Measurements from ENCODE around the gene IL17REL. TPM values are rescaled to one million over a fixed set of nuclear protein-coding genes. Genes with fewer than 3 reads are reported as not detected.
"Not testable (repeated sequence)": the region's sequence is repeated elsewhere in the genome, so short reads cannot be mapped to it uniquely, and the experiment has no call there.

The IL17REL gene
- total RNA-seq, 4 donors from 2014 or later: not detected

DNA sequence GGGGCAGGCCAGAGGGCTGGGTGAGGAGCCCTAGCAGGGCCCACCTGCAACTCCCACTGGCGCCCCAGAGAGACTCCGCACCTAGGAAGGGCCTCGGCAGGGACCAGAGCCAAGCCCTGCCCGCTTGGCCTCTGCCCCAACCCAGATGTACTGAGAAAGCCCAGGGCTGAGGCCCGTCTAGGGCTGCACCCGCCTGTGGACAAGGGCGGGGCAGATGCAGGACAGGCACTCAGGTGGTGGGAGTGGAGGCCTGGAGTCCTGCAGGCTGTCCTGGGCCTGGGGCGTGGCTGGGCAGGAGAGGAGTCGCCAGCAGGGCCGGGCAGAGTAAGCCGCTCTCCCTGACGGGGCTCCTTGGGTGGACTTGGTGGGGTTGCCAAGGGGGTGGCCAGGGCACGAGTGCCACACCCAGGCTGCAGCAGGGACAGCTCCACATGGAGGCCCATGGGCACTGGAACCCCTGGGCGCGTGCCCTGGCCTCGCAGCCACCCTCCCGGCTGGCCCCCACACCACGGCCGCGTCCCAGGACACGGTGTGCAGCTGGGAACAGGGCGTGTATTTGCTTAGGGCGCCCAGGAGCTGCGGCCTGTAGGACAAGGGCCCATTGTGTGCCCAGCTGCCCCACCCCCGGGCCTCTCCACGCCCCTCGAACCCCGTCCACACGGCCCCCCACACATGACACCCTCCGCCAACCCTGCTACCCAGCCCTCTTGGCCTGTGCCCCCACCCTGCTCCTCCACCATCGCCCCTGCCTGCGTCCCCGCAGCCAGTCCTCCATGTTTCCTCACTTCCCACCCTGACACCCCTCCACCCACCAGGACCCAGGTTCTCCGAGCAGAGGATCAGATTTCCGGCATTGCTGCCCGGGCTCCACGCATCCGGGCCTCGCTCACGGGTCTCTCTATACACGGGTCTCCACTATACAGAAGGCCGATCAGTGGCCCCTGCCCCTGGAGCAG is 63.3 kb downstream of the IL17REL start:
- WGBS, 2 donors: 68 to 76% methylated on average over 26 to 40 of the region's 42 CpGs
- no peak overlapping the region for H3K4me3 ChIP-seq (ENCODE audit: low read depth, poor library complexity, severe bottlenecking)
- no peak for DNase-seq (ENCODE audit: low spot score in 2 of 2)
- TF ChIP-seq, protein P1, sequence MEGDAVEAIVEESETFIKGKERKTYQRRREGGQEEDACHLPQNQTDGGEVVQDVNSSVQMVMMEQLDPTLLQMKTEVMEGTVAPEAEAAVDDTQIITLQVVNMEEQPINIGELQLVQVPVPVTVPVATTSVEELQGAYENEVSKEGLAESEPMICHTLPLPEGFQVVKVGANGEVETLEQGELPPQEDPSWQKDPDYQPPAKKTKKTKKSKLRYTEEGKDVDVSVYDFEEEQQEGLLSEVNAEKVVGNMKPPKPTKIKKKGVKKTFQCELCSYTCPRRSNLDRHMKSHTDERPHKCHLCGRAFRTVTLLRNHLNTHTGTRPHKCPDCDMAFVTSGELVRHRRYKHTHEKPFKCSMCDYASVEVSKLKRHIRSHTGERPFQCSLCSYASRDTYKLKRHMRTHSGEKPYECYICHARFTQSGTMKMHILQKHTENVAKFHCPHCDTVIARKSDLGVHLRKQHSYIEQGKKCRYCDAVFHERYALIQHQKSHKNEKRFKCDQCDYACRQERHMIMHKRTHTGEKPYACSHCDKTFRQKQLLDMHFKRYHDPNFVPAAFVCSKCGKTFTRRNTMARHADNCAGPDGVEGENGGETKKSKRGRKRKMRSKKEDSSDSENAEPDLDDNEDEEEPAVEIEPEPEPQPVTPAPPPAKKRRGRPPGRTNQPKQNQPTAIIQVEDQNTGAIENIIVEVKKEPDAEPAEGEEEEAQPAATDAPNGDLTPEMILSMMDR (IDR thresholded peaks at IDR 0.05): no peak
- no peak for TF ChIP-seq POLR2A (IDR thresholded peaks at IDR 0.05)
- intact Hi-C loops (cut with DNase I; ENCODE audit: low total_unique reads): no loop called here

DNA sequence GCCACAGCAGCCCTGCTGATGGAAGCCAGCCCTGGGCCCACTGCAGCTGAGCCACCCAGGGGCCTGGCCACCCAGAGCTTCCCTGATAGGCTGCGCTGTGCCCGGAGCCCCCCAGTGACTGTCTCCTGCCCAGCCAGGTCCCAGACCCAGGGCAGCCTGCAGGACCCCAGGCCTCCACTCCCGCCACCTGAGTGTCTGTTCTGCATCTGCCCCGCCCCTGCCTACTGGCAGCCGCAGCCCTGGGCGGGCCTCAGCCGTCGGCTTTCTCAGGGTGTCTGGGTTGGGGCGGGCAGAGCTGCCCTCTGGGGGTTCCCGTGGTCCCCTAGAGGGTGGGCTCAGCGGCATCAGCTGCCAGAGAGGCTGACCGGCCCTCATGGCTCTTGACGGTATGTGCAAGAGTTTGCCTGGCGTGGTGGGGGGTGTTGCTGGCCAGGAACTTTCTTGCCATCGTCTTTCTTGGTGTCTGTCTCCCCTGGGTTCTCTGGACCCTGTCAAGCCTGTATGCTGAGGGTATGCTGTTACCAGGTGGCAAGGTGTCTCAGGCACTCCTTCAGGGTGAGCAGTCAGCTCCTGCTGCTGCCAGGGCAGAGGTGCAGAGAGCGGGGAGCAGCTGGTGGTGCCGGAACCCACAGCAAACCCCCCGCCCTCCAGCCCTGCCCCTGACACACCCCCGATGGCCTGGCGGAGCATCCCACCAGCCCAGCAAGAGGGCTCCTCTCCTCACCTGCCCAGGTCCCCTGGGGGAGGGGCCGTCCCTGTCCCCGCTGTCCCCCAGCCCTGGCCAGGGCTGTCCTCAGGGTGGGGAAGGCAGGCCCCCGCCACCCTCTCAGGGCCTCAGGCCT is 64.2 kb downstream of the IL17REL start:
- H3K4me3 ChIP-seq (ENCODE audit: low read depth, poor library complexity, severe bottlenecking): no peak overlapping the region
- WGBS, 2 donors: 46 to 68% methylated on average over 8 to 20 of the region's 23 CpGs
- intact Hi-C loops (cut with DNase I; ENCODE audit: low total_unique reads): no loop called here
- TF ChIP-seq, protein P1 (IDR thresholded peaks at IDR 0.05): no peak
- TF ChIP-seq POLR2A (IDR thresholded peaks at IDR 0.05): no peak
- DNase-seq (ENCODE audit: low spot score in 2 of 2): no peak

DNA sequence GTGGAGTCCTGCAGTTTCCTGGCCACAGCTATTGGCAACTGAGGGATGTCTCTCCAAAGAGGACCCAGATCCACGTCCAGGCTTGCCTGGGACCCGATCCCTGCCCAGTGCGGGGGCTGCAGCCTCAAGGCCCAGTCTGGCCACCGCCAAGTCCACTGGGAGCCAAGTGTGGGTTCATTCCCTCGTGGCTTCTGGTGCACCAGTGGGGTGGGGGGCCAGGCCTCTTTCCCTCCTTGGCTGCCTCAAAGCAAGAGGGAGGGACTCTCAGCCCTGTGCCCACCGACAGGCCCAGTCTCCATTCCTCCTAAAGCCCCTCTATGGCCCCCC is 65.3 kb downstream of the IL17REL start:
- DNase-seq (ENCODE audit: low spot score in 2 of 2): no peak
- TF ChIP-seq POLR2A (IDR thresholded peaks at IDR 0.05): no peak
- TF ChIP-seq, protein P1 (IDR thresholded peaks at IDR 0.05): no peak
- H3K4me3 ChIP-seq (ENCODE audit: low read depth, poor library complexity, severe bottlenecking): no peak overlapping the region
- WGBS, 2 donors: 73 to 76% methylated on average over 5 to 6 of the region's 6 CpGs
- intact Hi-C loops (cut with DNase I; ENCODE audit: low total_unique reads): no loop called here

DNA sequence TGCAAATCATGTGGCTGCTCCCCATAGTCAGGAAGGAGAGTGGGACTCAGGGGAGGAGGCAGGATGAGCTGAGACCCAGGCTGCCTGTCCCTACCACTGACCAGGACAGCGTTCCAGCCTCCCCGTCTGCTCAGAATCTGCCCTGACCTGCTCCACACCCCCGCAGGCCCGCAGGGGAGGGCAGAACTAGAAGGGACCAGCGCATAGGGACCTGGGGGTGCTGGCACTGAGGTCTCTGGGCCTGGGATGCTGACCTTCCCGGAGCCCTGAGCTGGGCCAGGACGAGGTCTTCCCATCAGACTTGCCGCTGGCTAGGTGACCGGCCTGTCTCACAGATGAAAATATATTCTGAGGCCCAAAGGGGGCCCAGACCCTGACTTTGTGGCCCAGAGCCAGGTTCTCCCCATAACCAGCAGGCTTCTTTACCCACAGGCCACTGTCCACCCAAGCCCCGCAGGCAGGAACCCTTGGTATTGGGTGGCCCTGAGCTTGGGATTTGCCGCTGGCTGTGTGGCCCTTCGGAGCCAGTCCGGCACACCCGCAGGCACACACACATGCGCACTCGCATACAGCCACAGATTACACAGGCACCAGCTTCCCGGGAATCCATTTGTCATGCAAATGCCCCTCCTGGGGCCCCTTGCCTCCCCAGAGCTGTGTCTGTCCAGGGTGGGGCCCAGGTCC is 65.8 kb downstream of the IL17REL start:
- no peak for DNase-seq (ENCODE audit: low spot score in 2 of 2)

DNA sequence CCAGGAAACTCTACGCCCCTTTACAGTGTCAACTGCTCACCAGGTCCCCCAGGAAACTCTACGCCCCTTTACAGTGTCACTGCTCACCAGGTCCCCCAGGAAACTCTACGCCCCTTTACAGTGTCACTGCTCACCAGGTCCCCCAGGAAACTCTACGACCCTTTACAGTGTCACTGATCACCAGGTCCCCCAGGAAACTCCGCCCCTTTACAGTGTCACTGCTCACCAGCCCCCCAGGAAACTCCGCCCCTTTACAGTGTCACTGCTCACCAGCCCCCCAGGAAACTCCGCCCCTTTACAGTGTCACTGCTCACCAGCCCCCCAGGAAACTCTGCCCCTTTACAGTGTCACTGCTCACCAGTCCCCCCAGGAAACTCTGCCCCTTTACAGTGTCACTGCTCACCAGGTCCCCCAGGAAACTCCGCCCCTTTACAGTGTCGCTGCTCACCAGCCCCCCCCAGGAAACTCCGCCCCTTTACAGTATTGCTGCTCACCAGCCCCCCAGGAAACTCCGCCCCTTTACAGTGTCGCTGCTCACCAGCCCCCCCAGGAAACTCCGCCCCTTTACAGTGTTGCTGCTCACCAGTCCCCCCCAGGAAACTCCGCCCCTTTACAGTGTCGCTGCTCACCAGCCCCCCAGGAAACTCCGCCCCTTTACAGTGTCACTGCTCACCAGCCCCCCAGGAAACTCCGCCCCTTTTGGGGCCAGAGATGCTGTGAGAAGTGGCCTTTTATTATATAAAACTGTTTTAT is 67.3 kb downstream of the IL17REL start:
- 81 to 84% methylated on average over 12 to 17 of the region's 17 CpGs for WGBS, 2 donors

More for the DNA sequence above, 65.8 kb downstream of the IL17REL start:
- intact Hi-C loops (cut with DNase I; ENCODE audit: low total_unique reads): no loop called here
- no peak for TF ChIP-seq POLR2A (IDR thresholded peaks at IDR 0.05)
- 78 to 80% methylated on average over 17 of the region's 17 CpGs for WGBS, 2 donors
- no peak overlapping the region for H3K4me3 ChIP-seq (ENCODE audit: low read depth, poor library complexity, severe bottlenecking)

More for the DNA sequence above, 67.3 kb downstream of the IL17REL start:
- intact Hi-C loops (cut with DNase I; ENCODE audit: low total_unique reads); H3K4me3 ChIP-seq (ENCODE audit: low read depth, poor library complexity, severe bottlenecking); DNase-seq (ENCODE audit: low spot score in 2 of 2): not testable (repeated sequence)

Small RNAs within 50 kb of the gene (microRNA-seq; reads per million reads assigned to microRNA genes)
- 0 to 0.68 reads per million in 2 donors for gene MIR6821 (ENCODE audit: borderline number of aligned reads in 1 of 2, borderline replicate concordance in 2 of 2)

Other genes with a start within 250 kb of the IL17REL start
- gene BRD1, start 184.9 kb downstream of the IL17REL start, total RNA-seq: 100 to 1,000 TPM in 2 of 4 donors, 10 to 100 TPM in 2; 64.8 to 104 (median 89.8) TPM
- gene ZBED4, start 158.9 kb downstream of the IL17REL start, total RNA-seq: 10 to 100 TPM in 1 of 4 donors, 1 to 10 TPM in 3; 8.6 to 11.6 (median 9.6) TPM
- 10 to 100 TPM in 3 of 4 donors, 1 to 10 TPM in 1; 7.5 to 25.6 (median 16.1) TPM for gene ALG12, start 94.3 kb downstream of the IL17REL start, total RNA-seq
- 10 to 100 TPM in 3 of 4 donors, 1 to 10 TPM in 1; 9.1 to 28.0 (median 18.0) TPM for gene CRELD2, start 94.1 kb downstream of the IL17REL start, total RNA-seq
- 100 to 1,000 TPM; 149 to 181 (median 163) TPM for gene PIM3, start 52.0 kb downstream of the IL17REL start, total RNA-seq
- gene TTLL8, start 45.5 kb upstream of the IL17REL start, total RNA-seq: not detected
- 1 to 10 TPM in 2 of 4 donors, under 1 TPM in 2; 0.15 to 2.1 (median 1.0) TPM for gene MLC1, start 72.7 kb upstream of the IL17REL start, total RNA-seq
- gene MOV10L1, start 77.2 kb upstream of the IL17REL start, total RNA-seq: 1 to 10 TPM in 2 of 4 donors, under 1 TPM in 1, not detected in 1; 0.13 to 1.7 (median 1.6) TPM
- gene PANX2, start 158.0 kb upstream of the IL17REL start, total RNA-seq: 1 to 10 TPM; 1.4 to 4.3 (median 1.8) TPM
- 10 to 100 TPM; 31.5 to 62.7 (median 46.4) TPM for gene TRABD, start 173.1 kb upstream of the IL17REL start, total RNA-seq
- gene SELENOO, start 188.2 kb upstream of the IL17REL start, total RNA-seq: 10 to 100 TPM; 33.3 to 52.3 (median 43.1) TPM
- gene TUBGCP6, start 232.3 kb upstream of the IL17REL start, total RNA-seq: 10 to 100 TPM; 37.1 to 67.0 (median 52.5) TPM
- gene HDAC10, start 238.5 kb upstream of the IL17REL start, total RNA-seq: 10 to 100 TPM; 36.4 to 60.7 (median 45.7) TPM
- gene MAPK12, start 248.9 kb upstream of the IL17REL start, total RNA-seq: 1 to 10 TPM in 3 of 4 donors, under 1 TPM in 1; 0.99 to 3.5 (median 1.8) TPM

Data from lower leg skin (tissue), 4 donors.